DND-41 (cell line): ENCODE data around the gene CCNI2.
A peak's percentile ranks its signal among the peaks of the same experiment; 100 is the strongest.

Experiments used
- ATAC-seq: fragments of 200-7000 bp; cut with Tn5 transposase; 3 replicates; pipeline ENCODE4 v1.9.1; 2021; ENCODE audit warnings: low read depth; ENCODE audit not compliant: insufficient read depth
- DNase-seq: peaks from one replicate; pipeline ENCODE4 v3.0.0-alpha.2; 2020
- H2AFZ ChIP-seq: 2 replicates; pipeline ENCODE4 v1.6.0; 2012; ENCODE audit warnings: low read depth, low read length
- H3K27ac ChIP-seq: 2 replicates; pipeline ENCODE4 v1.5.1; 2012; ENCODE audit warnings: low read length, inconsistent platforms
- H3K27me3 ChIP-seq: fragments of 200-600 bp; sonication (generic); 2 replicates; pipeline ENCODE4 v1.6.0; 2012; ENCODE audit warnings: low read length, mild to moderate bottlenecking, inconsistent platforms; ENCODE audit not compliant: insufficient read depth, poor library complexity
- H3K36me3 ChIP-seq: 2 replicates; pipeline ENCODE4 v1.5.1; 2012; ENCODE audit warnings: low read length, inconsistent platforms; ENCODE audit not compliant: insufficient read depth
- H3K4me1 ChIP-seq: 2 replicates; pipeline ENCODE4 v1.5.1; 2012; ENCODE audit warnings: mild to moderate bottlenecking, low read length; ENCODE audit not compliant: insufficient read depth
- H3K4me2 ChIP-seq: 2 replicates; pipeline ENCODE4 v1.6.0; 2012; ENCODE audit warnings: mild to moderate bottlenecking, moderate library complexity, low read length, inconsistent platforms; ENCODE audit not compliant: insufficient read depth
- H3K4me3 ChIP-seq, 2 experiments: fragments of 200-600 bp in 1 of 2; shearing (Covaris generic) in 1 of 2; 2 replicates each; pipeline ENCODE4 v1.5.1; 2012 to 2016; ENCODE audit warnings: inconsistent platforms in 2 of 2, low read length in 2 of 2, mild to moderate bottlenecking in 2 of 2, low read depth in 1 of 2, moderate library complexity in 1 of 2
- H3K79me2 ChIP-seq: 2 replicates; pipeline ENCODE4 v1.6.0; 2012; ENCODE audit warnings: low read length, inconsistent platforms; ENCODE audit not compliant: insufficient read depth
- H3K9ac ChIP-seq: 2 replicates; pipeline ENCODE4 v1.6.0; 2012; ENCODE audit warnings: low read depth, mild to moderate bottlenecking, inconsistent platforms, low read length, moderate library complexity
- H3K9me3 ChIP-seq: 2 replicates; pipeline ENCODE4 v1.5.1; 2012; ENCODE audit warnings: low read length, moderate library complexity, mild to moderate bottlenecking, inconsistent platforms; ENCODE audit not compliant: insufficient read depth, severe bottlenecking
- H4K20me1 ChIP-seq: 2 replicates; pipeline ENCODE4 v1.6.0; 2012; ENCODE audit warnings: low read length; ENCODE audit not compliant: insufficient read depth
- CTCF ChIP-seq: IDR thresholded peaks from 2 replicates; pipeline ENCODE4 v1.5.1; 2012; ENCODE audit warnings: borderline replicate concordance, low read length, moderate library complexity, mild to moderate bottlenecking; ENCODE audit not compliant: poor library complexity, severe bottlenecking; ENCODE audit errors: extremely low read depth
- EZH2 ChIP-seq: IDR thresholded peaks from 3 replicates; pipeline ENCODE4 v1.6.1; 2012; ENCODE audit warnings: borderline replicate concordance, low read depth, mild to moderate bottlenecking, moderate library complexity, low read length, inconsistent platforms; ENCODE audit not compliant: severe bottlenecking

Gene CCNI2

GRCh38 chr5:132776131-132776937, 29.1 kb downstream of the CCNI2 start:
- H3K79me2 ChIP-seq = peaks cover 28% of the 10 kb centered on the region
- TF ChIP-seq EZH2 (no peak), CTCF (peak; percentile 7)
- peaks cover 10% of the 10 kb centered on the region for H3K27me3 ChIP-seq
- H3K4me3 ChIP-seq = peak overlapping the region; percentile 31 to 73; a peak in 3 of 4 replicates
- H3K9me3 ChIP-seq = no peaks in the 10 kb centered on the region
- peak overlapping the region; percentile 99 for H2AFZ ChIP-seq
- no peaks in the 10 kb centered on the region for H3K36me3 ChIP-seq
- H3K4me1 ChIP-seq = peaks cover 33% of the 10 kb centered on the region
- ATAC-seq = peak; percentile 18
- peaks cover 18% of the 10 kb centered on the region; the same call in 1 of the 2 replicates for H4K20me1 ChIP-seq
- H3K27ac ChIP-seq = peak overlapping the region; percentile 40; the same call in 1 of the 2 replicates
- peak overlapping the region; percentile 75 for H3K9ac ChIP-seq
- DNase-seq = peak; percentile 20
- H3K4me2 ChIP-seq = peak overlapping the region; percentile 96

GRCh38 chr5:132776938-132777208, 29.6 kb downstream of the CCNI2 start:
- Histone ChIP-seq H3K27ac (peak overlapping the region; percentile 40; the same call in 1 of the 2 replicates), H3K4me1 (peaks cover 33% of the 10 kb centered on the region)

GRCh38 chr5:132777209-132778069, 30.2 kb downstream of the CCNI2 start, which contains the start of gene SEPTIN8:
SEPTIN8 (minus strand) TSS chr5:132777239; CDS start chr5:132777137, 102 bp downstream.
- Histone ChIP-seq H4K20me1 (peaks cover 15% of the 10 kb centered on the region; the same call in 1 of the 2 replicates), H3K4me3 (peak within 1 kb of the TSS; percentile 31 to 73; a peak in 3 of 4 replicates), H3K27ac (peak within 1 kb of the TSS; percentile 58), H3K9me3 (no peaks in the 10 kb centered on the region), H2AFZ (peak within 1 kb of the TSS; percentile 99), H3K79me2 (peaks cover 24% of the 10 kb centered on the region), H3K27me3 (peaks cover 18% of the 10 kb centered on the region), H3K4me1 (peaks cover 33% of the 10 kb centered on the region), H3K36me3 (no peaks in the 10 kb centered on the region), H3K9ac (peak within 1 kb of the TSS; percentile 75), H3K4me2 (peak within 1 kb of the TSS; percentile 96)
- no peak for TF ChIP-seq CTCF
- TF ChIP-seq EZH2 = no peak
- DNase-seq = peak; percentile 51
- peak; percentile 76 for ATAC-seq

More at GRCh38 chr5:132776938-132777208, 29.6 kb downstream of the CCNI2 start:
- peak overlapping the region; percentile 31 to 73; a peak in 3 of 4 replicates for H3K4me3 ChIP-seq
- peak overlapping the region; percentile 99 for H2AFZ ChIP-seq
- peak overlapping the region; percentile 75 for H3K9ac ChIP-seq
- peaks cover 18% of the 10 kb centered on the region; the same call in 1 of the 2 replicates for H4K20me1 ChIP-seq
- DNase-seq = no peak
- ATAC-seq = peak; percentile 63
- H3K4me2 ChIP-seq = peak overlapping the region; percentile 96
- TF ChIP-seq CTCF (no peak), EZH2 (no peak)
- peaks cover 13% of the 10 kb centered on the region for H3K27me3 ChIP-seq
- H3K79me2 ChIP-seq = peaks cover 25% of the 10 kb centered on the region
- no peaks in the 10 kb centered on the region for H3K36me3 ChIP-seq
- no peaks in the 10 kb centered on the region for H3K9me3 ChIP-seq
